ENCODE measurements around the gene PDZD2. TPM values are rescaled to one million over a fixed set of nuclear protein-coding genes. Genes with fewer than 3 reads are reported as not detected.

PDZD2 gene
- total RNA-seq, 4 donors from 2014 or later = 10.2 to 15.0 (median 12.2) TPM

GRCh38 chr5:31884896-31885295 is 246.0 kb downstream of the PDZD2 start:
- TF ChIP-seq CTCF (IDR thresholded peaks at IDR 0.05) (no peak), EP300 (IDR thresholded peaks at IDR 0.05) (no peak), POLR2A (IDR thresholded peaks at IDR 0.05; ENCODE audit: low read depth) (no peak), POLR2AphosphoS5 (IDR thresholded peaks at IDR 0.05) (no peak)
- DNase-seq (ENCODE audit: extremely low spot score) = no peak
- WGBS = 73% methylated on average over 5 of the region's 5 CpGs
- peaks cover 9 to 19% (median 12%) of the 10 kb centered on the region in 4 donors for H3K4me1 ChIP-seq
- intact Hi-C loops (cut with DNase I) = no loop called here
- H3K27ac ChIP-seq (replicated peaks in 1 of 4) = no peak overlapping the region
- no peaks in the 10 kb centered on the region for H3K27me3 ChIP-seq
- no peak overlapping the region for H3K4me3 ChIP-seq
- H3K36me3 ChIP-seq = no peaks in the 10 kb centered on the region
- H3K9me3 ChIP-seq = no peaks in the 10 kb centered on the region

GRCh38 chr5:31886206-31886605 is 247.3 kb downstream of the PDZD2 start:
- DNase-seq (ENCODE audit: extremely low spot score) = no peak
- H3K4me3 ChIP-seq = no peak overlapping the region
- TF ChIP-seq POLR2A (IDR thresholded peaks at IDR 0.05; ENCODE audit: low read depth) (no peak), EP300 (IDR thresholded peaks at IDR 0.05) (no peak), CTCF (IDR thresholded peaks at IDR 0.05) (no peak), POLR2AphosphoS5 (IDR thresholded peaks at IDR 0.05) (no peak)
- H3K27me3 ChIP-seq = no peaks in the 10 kb centered on the region
- H3K4me1 ChIP-seq = peaks cover 10 to 27% (median 12%) of the 10 kb centered on the region in 4 donors
- H3K9me3 ChIP-seq = no peaks in the 10 kb centered on the region
- no peak overlapping the region for H3K27ac ChIP-seq (replicated peaks in 1 of 4)
- WGBS = 62% methylated on average over 4 of the region's 4 CpGs
- intact Hi-C loops (cut with DNase I) = no loop called here
- H3K36me3 ChIP-seq = no peaks in the 10 kb centered on the region

GRCh38 chr5:31887556-31887955 is 248.6 kb downstream of the PDZD2 start:
- no peak for TF ChIP-seq POLR2A (IDR thresholded peaks at IDR 0.05; ENCODE audit: low read depth)
- TF ChIP-seq POLR2AphosphoS5 (IDR thresholded peaks at IDR 0.05) = no peak
- no peak for TF ChIP-seq EP300 (IDR thresholded peaks at IDR 0.05)
- TF ChIP-seq CTCF (IDR thresholded peaks at IDR 0.05) = no peak
- Histone ChIP-seq H3K36me3 (no peaks in the 10 kb centered on the region), H3K4me3 (no peak overlapping the region), H3K4me1 (peaks cover 10 to 27% (median 12%) of the 10 kb centered on the region in 4 donors), H3K27ac (replicated peaks in 1 of 4) (peak overlapping the region in 2 of 4 donors; percentile 24 to 39), H3K27me3 (no peaks in the 10 kb centered on the region), H3K9me3 (no peaks in the 10 kb centered on the region)
- DNase-seq (ENCODE audit: extremely low spot score) = no peak
- 84% methylated on average over 7 of the region's 7 CpGs for WGBS
- intact Hi-C loops (cut with DNase I) = no loop called here

GRCh38 chr5:31888564-31888963 is 249.6 kb downstream of the PDZD2 start:
- WGBS = 58% methylated on average over 3 of the region's 3 CpGs
- Histone ChIP-seq H3K27me3 (no peaks in the 10 kb centered on the region), H3K36me3 (no peaks in the 10 kb centered on the region), H3K4me3 (no peak overlapping the region), H3K27ac (replicated peaks in 1 of 4) (peak overlapping the region in 2 of 4 donors; percentile 4 to 9), H3K9me3 (no peaks in the 10 kb centered on the region), H3K4me1 (peaks cover 10 to 27% (median 12%) of the 10 kb centered on the region in 4 donors)
- DNase-seq (ENCODE audit: extremely low spot score) = no peak
- intact Hi-C loops (cut with DNase I) = no loop called here
- no peak for TF ChIP-seq POLR2AphosphoS5 (IDR thresholded peaks at IDR 0.05)
- TF ChIP-seq EP300 (IDR thresholded peaks at IDR 0.05) = no peak
- no peak for TF ChIP-seq POLR2A (IDR thresholded peaks at IDR 0.05; ENCODE audit: low read depth)
- no peak for TF ChIP-seq CTCF (IDR thresholded peaks at IDR 0.05)

GRCh38 chr5:31889001-31889561 is 250.2 kb downstream of the PDZD2 start:
- WGBS = 26% methylated on average over 8 of the region's 8 CpGs
- TF ChIP-seq CTCF (IDR thresholded peaks at IDR 0.05) (no peak), EP300 (IDR thresholded peaks at IDR 0.05) (no peak), POLR2AphosphoS5 (IDR thresholded peaks at IDR 0.05) (no peak)
- H3K27ac ChIP-seq (replicated peaks in 1 of 4) = peak overlapping the region in 2 of 4 donors; percentile 9 to 30

More at GRCh38 chr5:31889001-31889561, 250.2 kb downstream of the PDZD2 start:
- H3K4me3 ChIP-seq = no peak overlapping the region
- intact Hi-C loops (cut with DNase I) = no loop called here
- H3K4me1 ChIP-seq = peaks cover 10 to 27% (median 12%) of the 10 kb centered on the region in 4 donors
- no peaks in the 10 kb centered on the region for H3K27me3 ChIP-seq
- H3K9me3 ChIP-seq = no peaks in the 10 kb centered on the region
- no peaks in the 10 kb centered on the region for H3K36me3 ChIP-seq
- DNase-seq (ENCODE audit: extremely low spot score) = no peak

Measured in esophagus muscularis mucosa (tissue), 4 donors.